ENCODE results near the gene VENTX. TPM values are rescaled to one million over a fixed set of nuclear protein-coding genes. Genes with fewer than 3 reads are reported as not detected.

Gene VENTX, protein sequence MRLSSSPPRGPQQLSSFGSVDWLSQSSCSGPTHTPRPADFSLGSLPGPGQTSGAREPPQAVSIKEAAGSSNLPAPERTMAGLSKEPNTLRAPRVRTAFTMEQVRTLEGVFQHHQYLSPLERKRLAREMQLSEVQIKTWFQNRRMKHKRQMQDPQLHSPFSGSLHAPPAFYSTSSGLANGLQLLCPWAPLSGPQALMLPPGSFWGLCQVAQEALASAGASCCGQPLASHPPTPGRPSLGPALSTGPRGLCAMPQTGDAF
- total RNA-seq (2022; extraction: Qiagen RNA extraction): not detected in 5 replicates

DNA sequence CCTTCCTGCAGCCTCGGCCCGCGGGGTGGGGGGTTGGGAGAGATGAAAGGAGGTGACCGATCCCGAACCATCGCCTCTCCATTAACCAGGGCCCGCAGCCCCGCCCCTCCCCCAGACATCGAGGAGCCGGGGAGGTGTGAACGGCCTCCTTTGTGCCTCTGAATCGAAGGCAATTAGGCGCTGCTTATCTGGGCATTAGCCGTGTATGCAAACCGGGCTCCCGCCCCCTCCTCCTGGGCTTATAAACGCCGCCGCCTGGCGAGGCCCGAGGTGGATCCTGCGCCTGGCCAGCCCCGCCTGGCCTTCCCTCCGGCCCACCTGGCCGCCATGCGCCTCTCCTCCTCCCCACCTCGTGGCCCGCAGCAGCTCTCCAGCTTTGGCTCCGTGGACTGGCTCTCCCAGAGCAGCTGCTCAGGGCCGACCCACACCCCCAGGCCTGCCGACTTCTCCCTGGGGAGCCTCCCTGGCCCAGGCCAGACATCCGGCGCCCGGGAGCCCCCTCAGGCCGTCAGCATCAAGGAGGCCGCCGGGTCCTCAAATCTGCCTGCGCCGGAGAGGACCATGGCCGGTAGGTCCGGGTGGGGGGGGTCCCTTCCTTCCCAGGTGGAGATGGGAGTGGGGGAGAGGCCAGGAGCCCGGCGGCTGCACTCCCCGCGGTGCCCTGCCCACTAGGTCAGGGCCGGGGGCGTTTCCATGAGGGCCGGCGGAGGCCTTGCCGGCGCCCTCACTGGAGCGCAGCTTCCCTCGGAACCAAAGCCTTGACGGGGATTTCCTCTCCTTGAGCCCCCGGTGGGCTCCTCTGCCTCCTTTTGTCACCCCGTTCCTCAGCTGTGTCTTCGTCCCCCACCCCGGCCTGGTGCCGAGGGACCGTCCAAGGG, at the start of gene VENTX:
Gene VENTX (plus strand): TSS at position 268 of the 878 bp plus-strand sequence. CDS start 60 bp downstream, at position 328.

DNA sequence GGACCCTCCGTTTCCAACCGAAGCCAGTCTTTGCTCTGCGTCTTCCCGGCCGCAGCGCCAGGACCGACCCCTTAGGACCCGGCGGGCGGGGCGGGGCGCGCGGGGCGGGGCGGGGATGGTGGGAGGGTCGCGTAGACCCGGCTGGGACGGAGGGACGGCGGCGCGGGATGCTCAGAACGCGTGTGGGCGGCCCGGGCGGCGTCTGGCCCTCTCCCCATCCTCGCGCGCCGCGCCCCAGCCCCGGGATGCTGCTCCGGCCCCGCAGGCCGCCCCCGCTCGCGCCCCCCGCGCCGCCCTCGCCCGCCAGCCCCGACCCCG, 7.7 kb upstream of the VENTX start, which contains the start of gene UTF1:
Gene UTF1 (plus strand): TSS at position 174 of the 318 bp plus-strand sequence. CDS start 72 bp downstream, at position 246.

DNA sequence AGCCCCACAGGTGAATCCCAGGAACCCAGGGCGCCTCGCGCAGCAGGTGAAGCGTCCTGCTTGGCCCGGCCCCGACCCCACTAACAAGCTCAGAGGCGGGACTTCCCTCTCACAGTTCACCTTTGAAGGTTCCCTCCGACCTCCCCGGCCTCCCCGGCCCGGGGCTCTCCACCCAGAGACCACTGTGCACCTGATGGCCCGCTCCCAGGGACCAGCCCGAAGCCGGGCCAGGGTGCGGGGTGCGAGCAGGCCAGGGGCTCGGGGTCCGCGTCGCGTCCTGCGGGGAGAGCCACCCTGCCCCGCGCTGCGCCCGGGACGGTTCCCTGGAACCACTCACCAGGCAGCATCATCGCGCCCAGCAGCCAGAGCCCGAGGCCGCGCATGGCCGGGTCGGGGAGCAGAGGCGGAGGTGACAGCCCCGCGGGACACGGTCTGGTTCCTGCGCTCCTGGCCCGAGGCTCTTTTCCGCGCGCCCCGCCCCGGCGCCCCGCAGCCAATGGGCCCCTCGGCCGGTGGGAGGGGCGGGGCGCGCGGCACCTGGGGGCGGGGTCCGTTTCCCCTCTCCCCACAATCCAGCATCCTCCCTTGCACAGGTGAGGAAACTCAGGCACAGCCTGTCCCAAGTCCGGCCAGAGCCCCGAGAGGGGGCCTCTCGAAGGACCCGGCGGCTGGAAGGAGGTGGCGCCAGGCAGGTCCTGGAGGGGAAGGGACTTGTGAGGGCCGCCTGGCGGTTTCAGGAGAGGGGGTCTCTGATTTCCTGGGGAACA, 39.0 kb downstream of the VENTX start, which contains the start of gene ADAM8:
Gene ADAM8 (minus strand): TSS at position 434 of the 767 bp plus-strand sequence. CDS start 51 bp downstream, at position 383.

Other genes with a start within 250 kb of the VENTX start
- gene ADGRA1, start 149.9 kb upstream of the VENTX start, total RNA-seq (2022; extraction: Qiagen RNA extraction): 0.15 to 0.34 TPM (median 0.23 TPM) in 5 replicates
- 0.91 to 2.6 TPM (median 1.4 TPM) in 5 replicates for gene KNDC1, start 77.6 kb upstream of the VENTX start, total RNA-seq (2022; extraction: Qiagen RNA extraction)
- 0.10 TPM in 1 of 5 replicates, not detected in the others for gene UTF1, start 7.6 kb upstream of the VENTX start, total RNA-seq (2022; extraction: Qiagen RNA extraction)
- 1.6 to 4.2 TPM (median 3.7 TPM) in 5 replicates for gene ADAM8, start 39.0 kb downstream of the VENTX start, total RNA-seq (2022; extraction: Qiagen RNA extraction)
- 32.4 to 49.6 TPM (median 42.5 TPM) in 5 replicates for gene TUBGCP2, start 71.0 kb downstream of the VENTX start, total RNA-seq (2022; extraction: Qiagen RNA extraction)
- gene ZNF511, start 71.1 kb downstream of the VENTX start, total RNA-seq (2022; extraction: Qiagen RNA extraction): 51.5 to 74.7 TPM (median 69.1 TPM) in 5 replicates
- 0.45 to 0.71 TPM (median 0.59 TPM) in 5 replicates for gene CALY, start 99.0 kb downstream of the VENTX start, total RNA-seq (2022; extraction: Qiagen RNA extraction)
- 0.15 TPM in 1 of 5 replicates, not detected in the others for gene PRAP1, start 109.5 kb downstream of the VENTX start, total RNA-seq (2022; extraction: Qiagen RNA extraction)
- 13.3 to 17.6 TPM (median 16.0 TPM) in 5 replicates for gene FUOM, start 120.2 kb downstream of the VENTX start, total RNA-seq (2022; extraction: Qiagen RNA extraction)
- gene ECHS1, start 135.5 kb downstream of the VENTX start, total RNA-seq (2022; extraction: Qiagen RNA extraction): 130 to 159 TPM (median 145 TPM) in 5 replicates
- gene PAOX, start 141.4 kb downstream of the VENTX start, total RNA-seq (2022; extraction: Qiagen RNA extraction): 1.7 to 2.5 TPM (median 2.1 TPM) in 5 replicates
- gene MTG1, start 156.3 kb downstream of the VENTX start, total RNA-seq (2022; extraction: Qiagen RNA extraction): 41.4 to 53.4 TPM (median 49.7 TPM) in 5 replicates
- 0.22 to 0.54 TPM (median 0.30 TPM) in 5 replicates for gene SPRN, start 186.8 kb downstream of the VENTX start, total RNA-seq (2022; extraction: Qiagen RNA extraction)
- gene SCART1, start 216.1 kb downstream of the VENTX start, total RNA-seq (2022; extraction: Qiagen RNA extraction): 0.20 to 0.32 TPM (median 0.22 TPM) in 5 replicates

Data from A549 treated with Hydrocortisone at 1 μM for 4 hours (cell line).